ENCODE results near the gene C16orf78. TPM values are rescaled to one million over a fixed set of nuclear protein-coding genes. Genes with fewer than 3 reads are reported as not detected.

C16orf78 gene
- total RNA-seq, 1 donor from 2014 or later = not detected

GRCh38 chr16:49396206-49396720 is 22.7 kb downstream of the C16orf78 start:
- H3K4me3 Mint-ChIP-seq = no peak overlapping the region
- H3K9me3 Mint-ChIP-seq = no peaks in the 10 kb centered on the region
- peaks cover 37% of the 10 kb centered on the region for H3K27me3 Mint-ChIP-seq
- DNase-seq (ENCODE audit: extremely low spot score, unreplicated experiment) = no peak
- no peaks in the 10 kb centered on the region for H3K36me3 Mint-ChIP-seq
- no peak overlapping the region for H3K27ac Mint-ChIP-seq
- TF ChIP-seq CTCF (conservative IDR thresholded peaks at IDR 0.05) = no peak
- no peaks in the 10 kb centered on the region for H3K4me1 Mint-ChIP-seq (ENCODE audit: unreplicated experiment)

- Mint-ChIP-seq H3K36me3 (no peaks in the 10 kb centered on the region), H3K4me1 (ENCODE audit: unreplicated experiment) (no peaks in the 10 kb centered on the region), H3K9me3 (peaks cover 7% of the 10 kb centered on the region), H3K4me3 (no peak overlapping the region), H3K27me3 (peaks cover 29% of the 10 kb centered on the region), H3K27ac (no peak overlapping the region)
- no peak for DNase-seq (ENCODE audit: extremely low spot score, unreplicated experiment)
- no peak for TF ChIP-seq CTCF (conservative IDR thresholded peaks at IDR 0.05)
Observed at GRCh38 chr16:49398761-49399160, 25.2 kb downstream of the C16orf78 start.

- Mint-ChIP-seq H3K27ac (no peak overlapping the region), H3K4me3 (no peak overlapping the region), H3K9me3 (peaks cover 10% of the 10 kb centered on the region), H3K36me3 (no peaks in the 10 kb centered on the region), H3K4me1 (ENCODE audit: unreplicated experiment) (no peaks in the 10 kb centered on the region), H3K27me3 (peaks cover 29% of the 10 kb centered on the region)
- no peak for DNase-seq (ENCODE audit: extremely low spot score, unreplicated experiment)
- TF ChIP-seq CTCF (conservative IDR thresholded peaks at IDR 0.05) = no peak
Observed at GRCh38 chr16:49399594-49400364, 26.2 kb downstream of the C16orf78 start.

- H3K9me3 Mint-ChIP-seq = peaks cover 10% of the 10 kb centered on the region
- no peaks in the 10 kb centered on the region for H3K4me1 Mint-ChIP-seq (ENCODE audit: unreplicated experiment)
- no peak for DNase-seq (ENCODE audit: extremely low spot score, unreplicated experiment)
- no peaks in the 10 kb centered on the region for H3K36me3 Mint-ChIP-seq
- no peak overlapping the region for H3K27ac Mint-ChIP-seq
- H3K4me3 Mint-ChIP-seq = no peak overlapping the region
- peaks cover 26% of the 10 kb centered on the region for H3K27me3 Mint-ChIP-seq
- TF ChIP-seq CTCF (conservative IDR thresholded peaks at IDR 0.05) = no peak
Observed at GRCh38 chr16:49400611-49401010, 27.0 kb downstream of the C16orf78 start.

GRCh38 chr16:49405123-49405522 is 31.5 kb downstream of the C16orf78 start:
- DNase-seq (ENCODE audit: extremely low spot score, unreplicated experiment) = no peak
- no peak overlapping the region for H3K27ac Mint-ChIP-seq
- H3K4me3 Mint-ChIP-seq = no peak overlapping the region
- H3K4me1 Mint-ChIP-seq (ENCODE audit: unreplicated experiment) = peaks cover 7% of the 10 kb centered on the region
- no peaks in the 10 kb centered on the region for H3K36me3 Mint-ChIP-seq
- TF ChIP-seq CTCF (conservative IDR thresholded peaks at IDR 0.05) = no peak
- peaks cover 10% of the 10 kb centered on the region for H3K9me3 Mint-ChIP-seq
- peaks cover 14% of the 10 kb centered on the region for H3K27me3 Mint-ChIP-seq

Data from type B pancreatic cell (in vitro differentiated cells).